Body of pancreas (tissue), 4 donors: ENCODE results near the gene SH3PXD2A. TPM values are rescaled to one million over a fixed set of nuclear protein-coding genes. Genes with fewer than 3 reads are reported as not detected.

Source experiments
- ATAC-seq: fragments of 150-250 bp; one replicate; pipeline ENCODE4 v1.9.1; 2016
- DNase-seq, 4 donors: peaks; one replicate each; pipeline ENCODE4 v3.0.0-alpha.2; 2019
- H3K27ac ChIP-seq, 4 donors: fragments of 200-600 bp; sonication (generic); 1 replicate in 3 of 4; 2 replicates in 1 of 4; pipeline versions ENCODE4 v1.5.1 to v1.6.1; 2016 to 2019; ENCODE audit warnings: mild to moderate bottlenecking in 1 of 4, mixed read lengths in 1 of 4, moderate library complexity in 1 of 4
- H3K27me3 ChIP-seq, 2 donors: fragments of 200-600 bp; sonication (generic); one replicate each; pipeline ENCODE4 v1.6.0; 2016; ENCODE audit warnings: mild to moderate bottlenecking in 1 of 2
- H3K36me3 ChIP-seq, 2 donors: fragments of 200-600 bp; sonication (generic); replicated peaks in 1 of 2; 2 replicates each; pipeline ENCODE4 v1.5.1; 2016; ENCODE audit warnings: low read depth in 2 of 2; ENCODE audit not compliant: insufficient read depth in 1 of 2
- H3K4me1 ChIP-seq: fragments of 200-600 bp; sonication (generic); one replicate; pipeline ENCODE4 v1.6.0; 2016
- H3K4me3 ChIP-seq, 2 donors: fragments of 200-600 bp; sonication (generic); 1 replicate in 1 of 2; 2 replicates in 1 of 2; pipeline ENCODE4 v1.5.1; 2016 to 2019
- H3K9me3 ChIP-seq, 3 donors: fragments of 200-600 bp; sonication (generic); 1 replicate in 2 of 3; 2 replicates in 1 of 3; pipeline ENCODE4 v1.5.1; 2016
- POLR2A ChIP-seq, 3 donors: fragments of 450-650 bp; IDR thresholded peaks; one replicate each; pipeline ENCODE4 v1.6.1; 2016; ENCODE audit warnings: antibody characterized with exemption in 3 of 3, mild to moderate bottlenecking in 2 of 3
- WGBS, 2 donors: methylation state at CpG; one replicate each; pipeline ENCODE4 v1.1.5; 2017; 5-methylcytosine and 5-hydroxymethylcytosine counted together
- intact Hi-C: fragments of 100-400 bp; cut with DNase I; formaldehyde crosslinking; loops from one replicate; pipeline ENCODE4 v1.15.1; 2023
- total RNA-seq, 2 donors: library from RNA; depleted of rRNA; stranded (reverse); fragments of >200 nt; gene quantifications; one replicate each; pipeline ENCODE4 v1.1.0, GENCODE V29; 2016
- TF ChIP-seq, protein P1 (sequence below), 7 experiments: fragments of 450-650 bp in 4 of 7; fragments of 200-600 bp in 3 of 7; sonication (generic) in 3 of 7; IDR thresholded peaks; one replicate each; pipeline ENCODE4 v1.5.1; 2016 to 2019; ENCODE audit warnings: antibody characterized with exemption in 7 of 7

SH3PXD2A gene
- total RNA-seq, 2 donors from 2014 or later = 7.3 to 9.9 TPM

DNA sequence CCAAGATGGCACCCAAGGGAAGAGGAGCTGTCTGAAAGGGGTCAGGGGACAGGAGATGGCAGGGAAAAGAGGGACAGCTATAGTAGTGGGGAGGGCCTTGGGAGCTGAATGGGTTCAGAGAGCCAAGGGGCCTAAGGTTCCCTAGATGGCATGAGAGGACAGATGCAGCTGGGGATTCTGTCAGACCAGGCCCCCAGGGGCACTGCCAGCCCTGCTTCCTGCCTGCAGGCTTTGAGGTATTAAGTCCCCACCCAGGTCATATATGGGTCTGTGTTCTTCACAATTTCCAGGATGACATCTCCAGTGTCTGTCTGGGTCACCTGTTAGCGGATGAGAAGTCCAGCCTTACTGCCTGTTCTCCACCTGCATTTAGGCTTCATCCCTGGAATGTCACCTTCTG, 305.1 kb downstream of the SH3PXD2A start:
- H3K27me3 ChIP-seq = no peaks in the 10 kb centered on the region
- intact Hi-C loops = no loop called here
- no peaks in the 10 kb centered on the region for H3K36me3 ChIP-seq
- ATAC-seq (no peak), DNase-seq (no peak)
- peak overlapping the region in 1 of 4 donors; percentile 53 for H3K27ac ChIP-seq
- no peak for TF ChIP-seq POLR2A (IDR thresholded peaks at IDR 0.05)
- TF ChIP-seq, protein P1, sequence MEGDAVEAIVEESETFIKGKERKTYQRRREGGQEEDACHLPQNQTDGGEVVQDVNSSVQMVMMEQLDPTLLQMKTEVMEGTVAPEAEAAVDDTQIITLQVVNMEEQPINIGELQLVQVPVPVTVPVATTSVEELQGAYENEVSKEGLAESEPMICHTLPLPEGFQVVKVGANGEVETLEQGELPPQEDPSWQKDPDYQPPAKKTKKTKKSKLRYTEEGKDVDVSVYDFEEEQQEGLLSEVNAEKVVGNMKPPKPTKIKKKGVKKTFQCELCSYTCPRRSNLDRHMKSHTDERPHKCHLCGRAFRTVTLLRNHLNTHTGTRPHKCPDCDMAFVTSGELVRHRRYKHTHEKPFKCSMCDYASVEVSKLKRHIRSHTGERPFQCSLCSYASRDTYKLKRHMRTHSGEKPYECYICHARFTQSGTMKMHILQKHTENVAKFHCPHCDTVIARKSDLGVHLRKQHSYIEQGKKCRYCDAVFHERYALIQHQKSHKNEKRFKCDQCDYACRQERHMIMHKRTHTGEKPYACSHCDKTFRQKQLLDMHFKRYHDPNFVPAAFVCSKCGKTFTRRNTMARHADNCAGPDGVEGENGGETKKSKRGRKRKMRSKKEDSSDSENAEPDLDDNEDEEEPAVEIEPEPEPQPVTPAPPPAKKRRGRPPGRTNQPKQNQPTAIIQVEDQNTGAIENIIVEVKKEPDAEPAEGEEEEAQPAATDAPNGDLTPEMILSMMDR (IDR thresholded peaks at IDR 0.05) = no peak
- H3K9me3 ChIP-seq = no peaks in the 10 kb centered on the region
- peaks cover 53% of the 10 kb centered on the region for H3K4me1 ChIP-seq
- WGBS, 2 donors = 100% methylated on average over 1 of the region's 1 CpG; no CpG with 5 or more reads in 1 of the 2 donors
- H3K4me3 ChIP-seq = no peak overlapping the region

DNA sequence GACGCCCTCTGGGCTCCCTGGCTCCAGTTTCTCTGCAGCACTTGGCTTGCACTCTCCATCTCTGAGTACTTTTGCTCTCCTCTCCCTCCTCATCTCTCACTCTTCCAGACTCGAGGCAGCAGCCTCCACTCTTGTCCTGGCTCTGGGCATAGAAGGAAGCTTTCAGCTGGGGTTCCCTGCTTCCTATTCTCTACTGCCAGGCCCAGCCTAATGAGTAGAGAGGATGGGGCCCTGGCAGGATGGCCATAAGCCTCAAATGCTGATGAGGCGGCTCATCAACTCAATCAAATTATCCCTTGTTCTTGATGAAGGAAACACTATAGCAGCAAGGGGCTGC, 306.1 kb downstream of the SH3PXD2A start:
- intact Hi-C loops = no loop called here
- ATAC-seq (no peak), DNase-seq (no peak)
- Histone ChIP-seq H3K27ac (peak overlapping the region; percentile 53 to 69 (median 62)), H3K9me3 (no peaks in the 10 kb centered on the region), H3K27me3 (no peaks in the 10 kb centered on the region), H3K4me1 (peaks cover 61% of the 10 kb centered on the region), H3K4me3 (no peak overlapping the region), H3K36me3 (no peaks in the 10 kb centered on the region)
- WGBS, 2 donors = 46 to 51% methylated on average over 3 of the region's 3 CpGs
- no peak for TF ChIP-seq POLR2A (IDR thresholded peaks at IDR 0.05)
- TF ChIP-seq, protein P1 (IDR thresholded peaks at IDR 0.05) = no peak

DNA sequence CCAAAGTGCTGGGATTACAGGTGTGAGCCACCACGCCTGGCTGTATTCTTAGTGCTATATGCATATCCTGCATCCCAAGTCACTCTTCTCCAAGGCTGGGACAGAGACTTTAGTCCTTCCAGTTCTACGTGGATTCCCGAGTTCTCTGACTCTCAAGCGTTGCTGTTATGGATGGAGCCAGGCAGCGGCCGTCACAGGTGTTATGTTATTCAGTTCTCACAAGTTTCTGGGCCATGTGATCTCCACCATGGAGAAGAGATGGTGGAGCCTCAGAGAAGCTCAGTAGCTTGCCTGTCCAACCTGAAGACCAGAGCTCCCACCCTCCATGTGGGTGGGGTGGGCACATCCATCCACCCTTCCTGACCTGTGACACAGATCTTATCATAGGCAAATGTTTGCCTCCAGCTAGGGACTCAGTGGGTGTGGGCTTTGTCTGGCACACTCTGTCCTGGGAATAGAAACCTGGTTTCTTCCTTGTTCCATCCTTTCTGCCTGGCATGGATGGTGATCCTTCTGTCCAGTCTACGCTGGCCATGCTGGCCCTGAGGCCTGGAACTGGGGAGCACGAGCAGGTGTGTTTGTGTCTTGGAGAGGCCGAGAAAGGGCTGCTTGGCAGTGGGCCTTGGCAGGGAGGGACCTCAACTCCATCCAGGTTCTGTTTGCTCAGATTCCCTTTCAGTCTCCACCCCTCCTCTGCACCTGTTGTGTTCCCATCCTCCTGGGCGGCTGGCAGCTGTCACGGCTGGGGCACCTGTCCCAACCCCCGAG, 306.6 kb downstream of the SH3PXD2A start:
- Histone ChIP-seq H3K4me3 (no peak overlapping the region), H3K9me3 (no peaks in the 10 kb centered on the region), H3K27ac (peak overlapping the region; percentile 53 to 69 (median 62)), H3K4me1 (peaks cover 66% of the 10 kb centered on the region), H3K27me3 (no peaks in the 10 kb centered on the region), H3K36me3 (no peaks in the 10 kb centered on the region)
- intact Hi-C loops = no loop called here
- no peak for TF ChIP-seq POLR2A (IDR thresholded peaks at IDR 0.05)
- WGBS, 2 donors = 38 to 53% methylated on average over 12 of the region's 12 CpGs
- ATAC-seq (peak; percentile 71), DNase-seq (peak; percentile 81 to 90 (median 86))

DNA sequence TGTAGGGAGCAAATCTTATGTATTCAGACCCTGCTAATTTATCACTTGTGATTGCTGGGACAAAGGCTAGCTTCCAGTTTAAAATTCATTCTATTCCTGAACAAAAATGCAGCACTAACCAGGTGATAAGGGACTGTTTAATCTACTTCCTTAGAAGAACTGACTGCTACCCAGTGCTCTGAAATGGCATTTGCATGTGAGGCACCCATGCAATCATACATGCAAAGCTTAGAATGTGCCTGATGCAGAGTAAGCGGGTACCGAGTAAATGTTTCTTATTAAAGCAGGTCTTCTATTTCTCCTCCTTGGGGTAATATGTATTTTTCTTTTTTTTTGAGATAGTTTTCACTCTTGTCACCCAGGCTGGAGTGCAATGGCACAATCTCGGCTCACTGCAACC, 307.4 kb downstream of the SH3PXD2A start:
- Histone ChIP-seq H3K4me3 (no peak overlapping the region), H3K27me3 (no peaks in the 10 kb centered on the region), H3K9me3 (no peaks in the 10 kb centered on the region), H3K27ac (peak overlapping the region; percentile 53 to 69 (median 62)), H3K4me1 (peaks cover 74% of the 10 kb centered on the region), H3K36me3 (no peaks in the 10 kb centered on the region)
- 90 to 94% methylated on average over 3 of the region's 3 CpGs for WGBS, 2 donors
- intact Hi-C loops = no loop called here
- DNase-seq (no peak), ATAC-seq (no peak)
- TF ChIP-seq, protein P1 (IDR thresholded peaks at IDR 0.05) = no peak
- no peak for TF ChIP-seq POLR2A (IDR thresholded peaks at IDR 0.05)

DNA sequence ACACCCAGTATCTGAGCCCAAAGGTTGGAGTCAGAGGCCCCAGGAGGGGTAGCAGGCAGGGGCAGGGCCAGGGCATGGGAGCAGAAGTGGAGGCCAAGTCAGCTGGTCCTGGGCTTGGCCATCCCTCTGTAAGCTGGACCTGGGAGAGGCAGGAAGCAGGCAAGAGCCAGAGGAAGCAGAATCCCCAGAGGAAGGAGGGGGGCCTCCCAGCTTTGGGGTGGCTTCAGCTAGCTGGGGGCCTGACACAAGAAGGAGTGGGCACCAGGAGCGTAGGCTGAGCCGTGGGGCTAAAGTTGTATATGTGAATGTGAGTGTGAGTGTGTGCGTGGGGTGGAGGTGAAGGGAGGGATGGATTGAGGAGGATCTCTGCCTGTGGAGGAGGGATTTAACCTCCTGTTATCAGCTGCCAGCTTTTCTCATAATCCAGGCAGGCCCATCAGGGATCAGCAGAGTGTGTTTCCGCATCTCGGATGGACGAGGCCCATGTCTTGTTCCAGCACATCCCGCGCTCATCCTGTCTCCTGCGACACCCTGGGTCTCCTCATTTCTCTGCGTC, 307.9 kb downstream of the SH3PXD2A start:
- no peak for TF ChIP-seq POLR2A (IDR thresholded peaks at IDR 0.05)
- TF ChIP-seq, protein P1 (IDR thresholded peaks at IDR 0.05) = no peak
- Histone ChIP-seq H3K27me3 (no peaks in the 10 kb centered on the region), H3K36me3 (no peaks in the 10 kb centered on the region), H3K4me3 (no peak overlapping the region), H3K9me3 (no peaks in the 10 kb centered on the region), H3K27ac (peak overlapping the region in 3 of 4 donors; percentile 53 to 69 (median 60)), H3K4me1 (peaks cover 79% of the 10 kb centered on the region)
- ATAC-seq (no peak), DNase-seq (no peak)
- WGBS, 2 donors = 79 to 88% methylated on average over 10 of the region's 10 CpGs
- intact Hi-C loops = no loop called here
